ENCODE data around the gene SNX10. TPM values are rescaled to one million over a fixed set of nuclear protein-coding genes. Genes with fewer than 3 reads are reported as not detected.

The SNX10 gene
- total RNA-seq, 3 donors from 2014 or later: 13.4 to 24.6 (median 18.1) TPM

GRCh38 chr7:26318921-26319320 is 27.3 kb downstream of the SNX10 start:
- Histone ChIP-seq H3K36me3 (no peaks in the 10 kb centered on the region), H3K9me3 (no peaks in the 10 kb centered on the region), H3K27ac (no peak overlapping the region), H3K27me3 (no peaks in the 10 kb centered on the region), H3K4me3 (no peak overlapping the region), H3K4me1 (no peaks in the 10 kb centered on the region)
- TF ChIP-seq POLR2AphosphoS5 (IDR thresholded peaks at IDR 0.05) (no peak), POLR2A (IDR thresholded peaks at IDR 0.05) (no peak), CTCF (IDR thresholded peaks at IDR 0.05) (no peak)
- intact Hi-C loops (cut with DNase I; ENCODE audit: low total_unique reads): no loop called here
- no peak for DNase-seq (ENCODE audit: low spot score in 2 of 2)

- Histone ChIP-seq H3K27me3 (no peaks in the 10 kb centered on the region), H3K4me3 (no peak overlapping the region), H3K9me3 (no peaks in the 10 kb centered on the region), H3K4me1 (no peaks in the 10 kb centered on the region), H3K36me3 (no peaks in the 10 kb centered on the region), H3K27ac (no peak overlapping the region)
- intact Hi-C loops (cut with DNase I; ENCODE audit: low total_unique reads): no loop called here
- TF ChIP-seq POLR2AphosphoS5 (IDR thresholded peaks at IDR 0.05) (no peak), POLR2A (IDR thresholded peaks at IDR 0.05) (no peak), CTCF (IDR thresholded peaks at IDR 0.05) (no peak)
- no peak for DNase-seq (ENCODE audit: low spot score in 2 of 2)
Observed at GRCh38 chr7:26319636-26320035, 28.0 kb downstream of the SNX10 start.

- no peaks in the 10 kb centered on the region for H3K4me1 ChIP-seq
- DNase-seq (ENCODE audit: low spot score in 2 of 2): no peak
- H3K27ac ChIP-seq: no peak overlapping the region
- intact Hi-C loops (cut with DNase I; ENCODE audit: low total_unique reads): no loop called here
- no peaks in the 10 kb centered on the region for H3K9me3 ChIP-seq
- no peak overlapping the region for H3K4me3 ChIP-seq
- no peaks in the 10 kb centered on the region for H3K36me3 ChIP-seq
- no peak for TF ChIP-seq POLR2AphosphoS5 (IDR thresholded peaks at IDR 0.05)
- TF ChIP-seq CTCF (IDR thresholded peaks at IDR 0.05): no peak
- no peak for TF ChIP-seq POLR2A (IDR thresholded peaks at IDR 0.05)
- H3K27me3 ChIP-seq: no peaks in the 10 kb centered on the region
Observed at GRCh38 chr7:26320878-26321277, 29.2 kb downstream of the SNX10 start.

GRCh38 chr7:26321435-26321834 is 29.8 kb downstream of the SNX10 start:
- intact Hi-C loops (cut with DNase I; ENCODE audit: low total_unique reads): no loop called here
- no peaks in the 10 kb centered on the region for H3K36me3 ChIP-seq
- no peaks in the 10 kb centered on the region for H3K27me3 ChIP-seq
- H3K4me1 ChIP-seq: no peaks in the 10 kb centered on the region
- no peaks in the 10 kb centered on the region for H3K9me3 ChIP-seq
- DNase-seq (ENCODE audit: low spot score in 2 of 2): no peak
- H3K4me3 ChIP-seq: no peak overlapping the region
- TF ChIP-seq POLR2AphosphoS5 (IDR thresholded peaks at IDR 0.05) (no peak), CTCF (IDR thresholded peaks at IDR 0.05) (no peak), POLR2A (IDR thresholded peaks at IDR 0.05) (no peak)
- H3K27ac ChIP-seq: no peak overlapping the region

- DNase-seq (ENCODE audit: low spot score in 2 of 2): no peak
- Histone ChIP-seq H3K9me3 (no peaks in the 10 kb centered on the region), H3K4me1 (no peaks in the 10 kb centered on the region), H3K27me3 (no peaks in the 10 kb centered on the region), H3K27ac (no peak overlapping the region), H3K4me3 (no peak overlapping the region), H3K36me3 (no peaks in the 10 kb centered on the region)
- intact Hi-C loops (cut with DNase I; ENCODE audit: low total_unique reads): no loop called here
- no peak for TF ChIP-seq POLR2A (IDR thresholded peaks at IDR 0.05)
- no peak for TF ChIP-seq CTCF (IDR thresholded peaks at IDR 0.05)
- TF ChIP-seq POLR2AphosphoS5 (IDR thresholded peaks at IDR 0.05): no peak
Observed at GRCh38 chr7:26326211-26326610, 34.5 kb downstream of the SNX10 start.

Data from breast epithelium (tissue), 4 donors.